WTC11 (cell line): ENCODE data around the gene ZNF503.

Source experiments
- TF ChIP-seq, protein P1 (sequence below): fragments of 200-600 bp; IDR thresholded peaks from 2 replicates; pipeline ENCODE4 v1.8.0; 2022; ENCODE audit warnings: antibody characterized with exemption
- TF ChIP-seq, protein P2 (sequence below): sonication (generic); formaldehyde crosslinking; IDR thresholded peaks from 2 replicates; pipeline ENCODE4 v1.8.0; 2022; ENCODE audit warnings: mild to moderate bottlenecking, missing genetic modification reagents

DNA sequence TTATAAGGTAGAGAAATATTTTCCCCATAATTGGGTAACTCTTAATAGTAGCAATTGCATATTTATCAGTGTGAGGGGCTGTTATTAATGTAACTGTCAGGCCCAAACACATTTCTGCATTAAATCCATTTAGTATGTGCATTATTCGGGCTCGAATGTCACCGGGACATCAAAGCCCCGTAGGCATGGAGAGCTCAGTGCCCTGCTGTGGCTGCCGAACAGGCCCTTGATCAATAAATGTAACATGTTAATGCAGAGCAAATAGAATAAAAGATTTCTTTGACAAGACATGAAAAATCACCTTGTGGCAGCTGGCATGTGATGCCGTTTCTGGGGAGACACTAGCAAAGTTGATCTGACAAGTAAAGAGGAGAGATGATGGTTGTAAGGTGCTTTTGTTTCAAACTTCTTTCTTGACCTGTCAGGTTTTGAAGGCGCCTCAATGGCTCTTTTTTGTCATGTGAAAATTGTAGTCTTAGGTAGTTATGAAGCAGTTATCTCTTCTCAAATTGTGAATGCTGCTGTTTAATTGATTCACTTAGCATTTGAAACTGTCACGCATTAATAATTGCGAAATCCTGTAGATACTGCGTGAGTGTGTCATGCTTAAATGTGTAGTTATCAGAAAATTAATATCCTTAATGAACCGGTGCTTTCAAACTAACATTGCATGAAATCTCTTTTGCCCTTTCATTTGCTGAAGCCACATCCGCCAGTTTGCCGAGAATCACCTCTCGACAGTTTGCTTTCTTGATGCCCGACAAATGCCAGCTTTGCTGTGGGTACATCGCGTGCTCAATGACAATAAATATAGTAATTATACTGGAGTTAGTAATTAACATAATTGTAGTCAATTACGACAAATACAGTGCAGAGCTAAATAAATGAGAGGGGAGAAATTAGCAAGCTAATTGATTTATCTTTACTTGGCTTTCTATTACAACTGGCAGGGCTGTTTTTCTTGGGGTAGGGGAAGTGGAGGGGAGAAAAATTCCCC lies 49.4 kb upstream of the ZNF503 start:
- TF ChIP-seq, protein P1, sequence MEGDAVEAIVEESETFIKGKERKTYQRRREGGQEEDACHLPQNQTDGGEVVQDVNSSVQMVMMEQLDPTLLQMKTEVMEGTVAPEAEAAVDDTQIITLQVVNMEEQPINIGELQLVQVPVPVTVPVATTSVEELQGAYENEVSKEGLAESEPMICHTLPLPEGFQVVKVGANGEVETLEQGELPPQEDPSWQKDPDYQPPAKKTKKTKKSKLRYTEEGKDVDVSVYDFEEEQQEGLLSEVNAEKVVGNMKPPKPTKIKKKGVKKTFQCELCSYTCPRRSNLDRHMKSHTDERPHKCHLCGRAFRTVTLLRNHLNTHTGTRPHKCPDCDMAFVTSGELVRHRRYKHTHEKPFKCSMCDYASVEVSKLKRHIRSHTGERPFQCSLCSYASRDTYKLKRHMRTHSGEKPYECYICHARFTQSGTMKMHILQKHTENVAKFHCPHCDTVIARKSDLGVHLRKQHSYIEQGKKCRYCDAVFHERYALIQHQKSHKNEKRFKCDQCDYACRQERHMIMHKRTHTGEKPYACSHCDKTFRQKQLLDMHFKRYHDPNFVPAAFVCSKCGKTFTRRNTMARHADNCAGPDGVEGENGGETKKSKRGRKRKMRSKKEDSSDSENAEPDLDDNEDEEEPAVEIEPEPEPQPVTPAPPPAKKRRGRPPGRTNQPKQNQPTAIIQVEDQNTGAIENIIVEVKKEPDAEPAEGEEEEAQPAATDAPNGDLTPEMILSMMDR = no peak
- TF ChIP-seq, protein P2, sequence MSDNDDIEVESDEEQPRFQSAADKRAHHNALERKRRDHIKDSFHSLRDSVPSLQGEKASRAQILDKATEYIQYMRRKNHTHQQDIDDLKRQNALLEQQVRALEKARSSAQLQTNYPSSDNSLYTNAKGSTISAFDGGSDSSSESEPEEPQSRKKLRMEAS (CRISPR knock-in tag) = no peak
